ENCODE measurements around the gene AK4.
"Not testable (repeated sequence)": the region's sequence is repeated elsewhere in the genome, so short reads cannot be mapped to it uniquely, and the experiment has no call there.

The AK4 gene

GRCh38 chr1:65150583-65151263 lies 2.7 kb downstream of the AK4 start:
- no peak for DNase-seq

GRCh38 chr1:65151641-65152040 lies 3.6 kb downstream of the AK4 start:
- no peak for DNase-seq

GRCh38 chr1:65153635-65154034 lies 5.6 kb downstream of the AK4 start:
- DNase-seq = no peak

GRCh38 chr1:65156910-65157545 lies 9.0 kb downstream of the AK4 start:
- no peak for DNase-seq

- DNase-seq = no peak
Measured at GRCh38 chr1:65157546-65157941, 9.5 kb downstream of the AK4 start.

- not testable (repeated sequence) for DNase-seq
Measured at GRCh38 chr1:65159291-65159688, 11.3 kb downstream of the AK4 start.

GRCh38 chr1:65159801-65160523 lies 12.0 kb downstream of the AK4 start:
- DNase-seq = no peak

GRCh38 chr1:65163201-65163805 lies 15.3 kb downstream of the AK4 start:
- DNase-seq = no peak

- not testable (repeated sequence) for DNase-seq
Measured at GRCh38 chr1:65164101-65164500, 16.1 kb downstream of the AK4 start.

- no peak for DNase-seq
Measured at GRCh38 chr1:65164633-65165032, 16.6 kb downstream of the AK4 start.

- DNase-seq = no peak
Measured at GRCh38 chr1:65165269-65165993, 17.4 kb downstream of the AK4 start.

GRCh38 chr1:65166572-65167305 lies 18.7 kb downstream of the AK4 start:
- no peak for DNase-seq

GRCh38 chr1:65167586-65168242 lies 19.7 kb downstream of the AK4 start:
- DNase-seq = no peak

- no peak for DNase-seq
Measured at GRCh38 chr1:65168867-65169266, 20.9 kb downstream of the AK4 start.

GRCh38 chr1:65170511-65171142 lies 22.6 kb downstream of the AK4 start:
- DNase-seq = no peak

GRCh38 chr1:65172936-65173690 lies 25.1 kb downstream of the AK4 start:
- DNase-seq = no peak

GRCh38 chr1:65174585-65174984 lies 26.6 kb downstream of the AK4 start:
- DNase-seq = no peak

GRCh38 chr1:65175171-65176055 lies 27.4 kb downstream of the AK4 start:
- no peak for DNase-seq

- no peak for DNase-seq
Measured at GRCh38 chr1:65176056-65176450, 28.1 kb downstream of the AK4 start.
